B cell (primary cell): ENCODE data around the gene ZPLD1. TPM values are rescaled to one million over a fixed set of nuclear protein-coding genes. Genes with fewer than 3 reads are reported as not detected.

Source experiments
- ATAC-seq: fragments of 200-7000 bp; cut with Tn5 transposase; one replicate; pipeline ENCODE4 v1.10.0; 2021; ENCODE audit warnings: low read depth, mild to moderate bottlenecking, moderate number of reproducible peaks, moderate library complexity
- CTCF ChIA-PET: fragments of 350-600 bp; sonication (Branson Sonifier 250); formaldehyde crosslinking; loops from one replicate; lab custom pipeline; 2021; ENCODE audit warnings: antibody characterized with exemption, inconsistent platforms; lab: Charles Lee
- POLR2A ChIA-PET: fragments of 350-600 bp; sonication (Branson Sonifier 250); formaldehyde crosslinking; loops from one replicate; lab custom pipeline; 2021; ENCODE audit warnings: antibody characterized with exemption; lab: Charles Lee
- DNase-seq: peaks from one replicate; pipeline ENCODE4 v3.0.0; 2013
- H2AFZ ChIP-seq: 2 replicates; pipeline ENCODE4 v1.6.1; 2012; ENCODE audit warnings: mild to moderate bottlenecking, low read depth, low read length; ENCODE audit not compliant: insufficient read depth, poor library complexity, severe bottlenecking
- H3K27ac ChIP-seq, 2 donors: 1 replicate in 1 of 2; 2 replicates in 1 of 2; pipeline ENCODE4 v1.5.1; 2012 to 2013; ENCODE audit warnings: low read length in 2 of 2, mild to moderate bottlenecking in 2 of 2, moderate library complexity in 1 of 2
- H3K27me3 ChIP-seq, 4 experiments: fragments of 200-600 bp in 1 of 4; sonication (generic) in 1 of 4; replicated peaks in 1 of 4; 1 replicate in 2 of 4; 2 replicates in 2 of 4; pipeline versions ENCODE4 v1.6.1 to v1.7.0; 2013 to 2016; ENCODE audit warnings: low read length in 3 of 4, mild to moderate bottlenecking in 2 of 4, mixed read lengths in 1 of 4, moderate library complexity in 1 of 4; ENCODE audit not compliant: insufficient read depth in 4 of 4, control insufficient read depth in 3 of 4; ENCODE audit errors: control extremely low read depth in 1 of 4
- H3K36me3 ChIP-seq, 2 experiments: replicated peaks in 1 of 2; 1 replicate in 1 of 2; 2 replicates in 1 of 2; pipeline versions ENCODE4 v1.6.1 to v1.7.1; 2013; ENCODE audit warnings: low read length in 1 of 2; ENCODE audit not compliant: insufficient read depth in 2 of 2, control insufficient read depth in 1 of 2; ENCODE audit errors: control extremely low read depth in 1 of 2, extremely low read depth in 1 of 2
- H3K4me1 ChIP-seq, 2 donors: fragments of 200-600 bp in 1 of 2; sonication (generic) in 1 of 2; 1 replicate in 1 of 2; 2 replicates in 1 of 2; pipeline versions ENCODE4 v1.5.1 to v1.6.1; 2013 to 2017; ENCODE audit warnings: low read length in 2 of 2; ENCODE audit not compliant: control insufficient read depth in 2 of 2, insufficient read depth in 2 of 2
- H3K4me2 ChIP-seq: replicated peaks from 2 replicates; pipeline ENCODE3; 2012; ENCODE audit warnings: mild to moderate bottlenecking, low read depth, low read length; ENCODE audit not compliant: poor library complexity, severe bottlenecking
- H3K4me3 ChIP-seq, 5 experiments: fragments of 200-600 bp in 1 of 5; sonication (generic) in 1 of 5; 1 replicate in 3 of 5; 2 replicates in 2 of 5; pipeline versions ENCODE4 v1.5.1 to v1.7.0; 2011 to 2016; ENCODE audit warnings: low read length in 4 of 5, mild to moderate bottlenecking in 4 of 5, low read depth in 2 of 5, control low read depth in 1 of 5, moderate library complexity in 1 of 5; ENCODE audit not compliant: insufficient read depth in 1 of 5; ENCODE audit errors: control extremely low read depth in 1 of 5, extremely low read depth in 1 of 5
- H3K79me2 ChIP-seq: fragments of 200-600 bp; sonication (generic); one replicate; pipeline ENCODE4 v1.6.0; 2016; ENCODE audit warnings: low read length; ENCODE audit not compliant: control insufficient read depth, insufficient read depth
- H3K9ac ChIP-seq: fragments of 200-600 bp; sonication (generic); 2 replicates; pipeline ENCODE4 v1.6.1; 2017; ENCODE audit warnings: mild to moderate bottlenecking, low read length, moderate library complexity
- H3K9me3 ChIP-seq, 3 donors: one replicate each; pipeline versions ENCODE4 v1.6.1 to v1.7.1; 2013; ENCODE audit warnings: low read length in 2 of 3; ENCODE audit not compliant: control insufficient read depth in 2 of 3, insufficient read depth in 1 of 3; ENCODE audit errors: control extremely low read depth in 1 of 3
- H4K20me1 ChIP-seq: 2 replicates; pipeline ENCODE4 v1.6.0; 2012; ENCODE audit warnings: mild to moderate bottlenecking, low read length; ENCODE audit not compliant: insufficient read depth, control insufficient read depth, poor library complexity, severe bottlenecking
- H3K27ac Mint-ChIP-seq: one replicate; pipeline ENCODE4 v1.8.0; 2021; ENCODE audit warnings: mixed read lengths
- H3K27me3 Mint-ChIP-seq: one replicate; pipeline ENCODE4 v1.8.0; 2021; ENCODE audit warnings: mixed read lengths
- H3K4me1 Mint-ChIP-seq: one replicate; pipeline ENCODE4 v1.8.0; 2021; ENCODE audit warnings: mixed read lengths
- H3K4me3 Mint-ChIP-seq: one replicate; pipeline ENCODE4 v1.8.0; 2021; ENCODE audit warnings: mixed read lengths
- H3K9me3 Mint-ChIP-seq: one replicate; pipeline ENCODE4 v1.8.0; 2022; ENCODE audit warnings: mixed read lengths; ENCODE audit not compliant: insufficient read depth
- CTCF ChIP-seq: fragments of 200-600 bp; IDR thresholded peaks from one replicate; pipeline ENCODE4 v1.8.0; 2022; ENCODE audit warnings: antibody characterized with exemption, mild to moderate bottlenecking
- EZH2 ChIP-seq: IDR thresholded peaks from 2 replicates; pipeline ENCODE4 v1.6.1; 2012; ENCODE audit warnings: borderline replicate concordance, low read depth, mild to moderate bottlenecking, moderate library complexity, low read length; ENCODE audit not compliant: insufficient read depth, poor library complexity, severe bottlenecking
- WGBS: methylation state at CpG from one replicate; pipeline ENCODE4 v1.1.5; 2013; ENCODE audit warnings: missing lambda C conversion rate; ENCODE audit not compliant: insufficient coverage; 5-methylcytosine and 5-hydroxymethylcytosine counted together
- intact Hi-C: fragments of 100-400 bp; cut with micrococcal nuclease; formaldehyde crosslinking; loops from one replicate; pipeline ENCODE4 v1.10.0; 2022
- polyA plus RNA-seq: library from polyadenylated mRNA; depleted of rRNA; stranded (reverse); fragments of >200 nt; gene quantifications from 2 replicates; pipeline ENCODE4 v1.2.3, GENCODE V29; 2012
- total RNA-seq, 2 donors: library from RNA; stranded (reverse); fragments of 120-200 nt in 1 of 2; gene quantifications; 1 replicate in 1 of 2; 2 replicates in 1 of 2; pipeline versions ENCODE4 v1.2.3 to v1.2.4, GENCODE V29; 2013 to 2022

The ZPLD1 gene
- total and polyA plus RNA-seq, 2 donors (not counting 1 experiment from before 2014, with no cell fraction given), result not detected

- Histone ChIP-seq H3K79me2 (no peaks in the 10 kb centered on the region), H3K4me3 (no peak overlapping the region), H3K4me2 (no peak overlapping the region), H3K9me3 (no peaks in the 10 kb centered on the region), H2AFZ (no peak overlapping the region), H3K4me1 (no peaks in the 10 kb centered on the region), H3K27me3 (peaks cover 0 to 3% (median 0%) of the 10 kb centered on the region in 4 experiments), H3K36me3 (no peaks in the 10 kb centered on the region), H3K9ac (no peak overlapping the region), H4K20me1 (no peaks in the 10 kb centered on the region), H3K27ac (no peak overlapping the region)
- WGBS, result no CpG with 5 or more reads among the region's 3 CpGs
- ChIA-PET CTCF (no interaction called here), POLR2A (no interaction called here)
- no peak for TF ChIP-seq EZH2
- TF ChIP-seq CTCF, result no peak
- intact Hi-C loops, result no loop called here
- Mint-ChIP-seq H3K27ac (no peak overlapping the region), H3K27me3 (peaks cover 10% of the 10 kb centered on the region), H3K4me3 (no peak overlapping the region), H3K9me3 (no peaks in the 10 kb centered on the region), H3K4me1 (no peaks in the 10 kb centered on the region)
- ATAC-seq, result no peak
- DNase-seq, result no peak
These were observed 14.5 kb downstream of the ZPLD1 start for GRCh38 chr3:102449341-102449740.

GRCh38 chr3:102449930-102450329 is 15.1 kb downstream of the ZPLD1 start:
- Mint-ChIP-seq H3K9me3 (no peaks in the 10 kb centered on the region), H3K27ac (no peak overlapping the region), H3K27me3 (peaks cover 8% of the 10 kb centered on the region), H3K4me1 (no peaks in the 10 kb centered on the region), H3K4me3 (no peak overlapping the region)
- Histone ChIP-seq H3K9me3 (no peaks in the 10 kb centered on the region), H3K79me2 (no peaks in the 10 kb centered on the region), H3K4me1 (no peaks in the 10 kb centered on the region), H3K9ac (no peak overlapping the region), H3K4me2 (no peak overlapping the region), H3K4me3 (no peak overlapping the region), H4K20me1 (no peaks in the 10 kb centered on the region), H3K36me3 (no peaks in the 10 kb centered on the region), H3K27me3 (peaks cover 0 to 3% (median 0%) of the 10 kb centered on the region in 4 experiments), H2AFZ (no peak overlapping the region), H3K27ac (no peak overlapping the region)
- DNase-seq (no peak), ATAC-seq (no peak)
- no CpG with 5 or more reads among the region's 3 CpGs for WGBS
- ChIA-PET POLR2A (no interaction called here), CTCF (no interaction called here)
- no peak for TF ChIP-seq EZH2
- no peak for TF ChIP-seq CTCF
- intact Hi-C loops, result no loop called here
